Measurements from ENCODE around the gene PITX3.

The PITX3 gene

DNA sequence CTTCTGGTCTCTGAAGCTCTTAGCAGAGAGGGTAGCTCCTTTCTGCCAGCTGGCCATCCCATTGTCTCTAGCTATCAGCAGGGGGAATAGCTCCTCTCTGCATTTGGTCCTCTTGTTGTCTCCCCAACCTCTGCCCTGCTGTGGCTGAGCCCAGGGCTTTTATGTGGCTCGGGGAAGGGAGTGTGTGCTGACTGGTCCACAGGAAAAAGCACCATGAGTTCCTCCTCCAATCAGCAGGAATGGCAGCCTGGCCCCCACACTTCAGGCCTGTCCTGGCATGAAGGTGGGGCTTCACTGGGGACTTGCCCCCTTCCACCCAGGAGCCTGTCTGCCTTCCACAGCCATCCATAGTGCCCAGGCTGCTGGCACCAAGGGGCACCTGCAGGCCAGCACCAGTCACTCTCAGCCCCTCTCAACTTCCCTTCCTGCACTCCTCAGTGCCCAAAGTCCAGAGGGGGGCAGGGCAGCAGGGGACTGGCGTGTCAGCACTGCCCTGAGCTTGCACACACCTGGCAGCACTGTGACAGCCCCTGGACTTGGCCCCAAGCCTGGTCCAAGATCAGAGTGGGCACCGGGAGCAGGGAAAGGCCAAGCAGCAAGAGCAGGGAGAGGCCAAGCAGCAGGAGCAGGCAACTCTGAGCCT is 52.9 kb downstream of the PITX3 start:
- CTCF ChIA-PET = interaction anchor here (1.2 to 6.6 kb wide), 6 partner anchors 9 to 163 kb away, joined by 3 to 42 read pairs (median 14); no protein-coding TSS in a partner anchor
- TF ChIP-seq, protein P1, sequence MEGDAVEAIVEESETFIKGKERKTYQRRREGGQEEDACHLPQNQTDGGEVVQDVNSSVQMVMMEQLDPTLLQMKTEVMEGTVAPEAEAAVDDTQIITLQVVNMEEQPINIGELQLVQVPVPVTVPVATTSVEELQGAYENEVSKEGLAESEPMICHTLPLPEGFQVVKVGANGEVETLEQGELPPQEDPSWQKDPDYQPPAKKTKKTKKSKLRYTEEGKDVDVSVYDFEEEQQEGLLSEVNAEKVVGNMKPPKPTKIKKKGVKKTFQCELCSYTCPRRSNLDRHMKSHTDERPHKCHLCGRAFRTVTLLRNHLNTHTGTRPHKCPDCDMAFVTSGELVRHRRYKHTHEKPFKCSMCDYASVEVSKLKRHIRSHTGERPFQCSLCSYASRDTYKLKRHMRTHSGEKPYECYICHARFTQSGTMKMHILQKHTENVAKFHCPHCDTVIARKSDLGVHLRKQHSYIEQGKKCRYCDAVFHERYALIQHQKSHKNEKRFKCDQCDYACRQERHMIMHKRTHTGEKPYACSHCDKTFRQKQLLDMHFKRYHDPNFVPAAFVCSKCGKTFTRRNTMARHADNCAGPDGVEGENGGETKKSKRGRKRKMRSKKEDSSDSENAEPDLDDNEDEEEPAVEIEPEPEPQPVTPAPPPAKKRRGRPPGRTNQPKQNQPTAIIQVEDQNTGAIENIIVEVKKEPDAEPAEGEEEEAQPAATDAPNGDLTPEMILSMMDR (IDR thresholded peaks at IDR 0.05; ENCODE audit: control extremely low read depth, extremely low read depth, low read depth, missing control alignments) = no peak
- POLR2A ChIA-PET = no interaction called here
- no peak for DNase-seq (ENCODE audit: extremely low spot score)

GRCh38 chr10:102185811-102186527 is 55.3 kb downstream of the PITX3 start:
- CTCF ChIA-PET = interaction anchor here (6.6 kb wide), 1 partner anchor 17 kb away, joined by 42 read pairs; no protein-coding TSS in a partner anchor
- no peak for DNase-seq (ENCODE audit: extremely low spot score)

DNA sequence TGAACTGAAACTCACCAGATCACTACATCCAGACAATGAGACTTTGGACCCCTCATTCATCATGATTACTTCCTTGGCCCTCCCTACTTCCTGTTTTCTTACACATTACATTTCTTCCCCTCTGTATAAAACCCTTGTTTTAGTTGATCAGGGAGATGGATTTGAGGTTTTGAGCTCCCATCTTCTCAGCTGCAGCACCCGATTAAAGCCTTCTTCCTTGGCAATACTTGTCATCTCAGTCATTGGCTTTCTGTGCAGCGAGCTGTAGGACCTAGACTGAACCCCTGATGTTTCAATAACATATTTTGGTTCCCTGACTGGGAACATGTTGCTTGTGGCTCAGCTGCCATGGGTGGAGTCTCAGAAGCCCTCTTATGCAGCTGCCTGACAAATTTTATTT is 56.0 kb downstream of the PITX3 start:
- POLR2A ChIA-PET = no interaction called here

More at GRCh38 chr10:102185811-102186527, 55.3 kb downstream of the PITX3 start:
- TF ChIP-seq, protein P1 (IDR thresholded peaks at IDR 0.05; ENCODE audit: control extremely low read depth, extremely low read depth, low read depth, missing control alignments) = no peak
- POLR2A ChIA-PET = no interaction called here

DNA sequence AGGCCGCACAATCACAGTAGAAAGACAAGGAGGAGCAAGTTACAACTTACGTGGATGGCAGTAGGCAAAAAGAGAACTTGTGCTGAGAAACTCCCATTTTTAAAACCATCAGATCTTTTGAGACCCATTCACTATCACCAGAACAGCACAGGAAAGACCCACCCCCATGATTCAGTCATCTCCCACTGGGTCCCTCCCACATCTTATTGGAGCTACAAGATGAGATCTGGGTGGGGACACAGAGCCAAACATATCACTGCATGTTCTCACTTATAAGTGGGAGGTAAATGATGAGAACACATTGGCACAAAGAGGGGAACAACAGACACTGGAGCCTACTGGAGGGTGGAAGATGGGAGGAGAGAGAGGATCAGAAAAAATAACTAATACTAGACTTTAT is 56.7 kb downstream of the PITX3 start:
- TF ChIP-seq, protein P1 (IDR thresholded peaks at IDR 0.05; ENCODE audit: control extremely low read depth, extremely low read depth, low read depth, missing control alignments) = no peak
- ChIA-PET POLR2A (no interaction called here), CTCF (interaction anchor here (0.7 to 6.6 kb wide), 3 partner anchors 10 to 45 kb away, joined by 3 to 42 read pairs (median 5); no protein-coding TSS in a partner anchor)
- DNase-seq (ENCODE audit: extremely low spot score) = no peak

More for the DNA sequence above, 56.0 kb downstream of the PITX3 start:
- DNase-seq (ENCODE audit: extremely low spot score) = no peak
- TF ChIP-seq, protein P1 (IDR thresholded peaks at IDR 0.05; ENCODE audit: control extremely low read depth, extremely low read depth, low read depth, missing control alignments) = no peak
- CTCF ChIA-PET = interaction anchor here (6.6 kb wide), 1 partner anchor 16 kb away, joined by 42 read pairs; no protein-coding TSS in a partner anchor
